IPS DF 4.7 (cell line): ENCODE results near the gene SFMBT2.
"Not testable (repeated sequence)": the region's sequence is repeated elsewhere in the genome, so short reads cannot be mapped to it uniquely, and the experiment has no call there.

Source experiments
- DNase-seq: peaks from one replicate; pipeline ENCODE4 v3.0.0-alpha.2; 2013; ENCODE audit warnings: low spot score; ENCODE audit errors: extremely low read depth

The SFMBT2 gene

DNA sequence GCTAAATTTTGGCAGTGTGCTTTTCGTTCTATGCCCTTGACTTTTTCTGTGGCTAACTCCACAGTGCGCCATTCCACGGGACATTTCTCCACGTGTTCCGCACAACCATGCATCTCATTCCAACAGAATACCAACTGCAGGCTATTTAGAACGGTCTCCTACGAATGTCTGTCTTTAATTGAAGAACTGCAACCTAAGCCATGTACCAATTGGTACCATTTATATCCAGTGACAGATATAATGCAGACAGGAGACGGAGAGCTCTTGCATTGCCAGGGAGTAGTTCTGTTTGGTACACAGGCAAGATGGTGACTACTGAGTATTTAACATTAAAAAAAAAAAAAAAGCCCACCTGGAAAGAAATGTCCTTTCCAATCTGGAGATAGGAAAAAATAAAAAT is 9.1 kb downstream of the SFMBT2 start:
- DNase-seq = no peak

DNA sequence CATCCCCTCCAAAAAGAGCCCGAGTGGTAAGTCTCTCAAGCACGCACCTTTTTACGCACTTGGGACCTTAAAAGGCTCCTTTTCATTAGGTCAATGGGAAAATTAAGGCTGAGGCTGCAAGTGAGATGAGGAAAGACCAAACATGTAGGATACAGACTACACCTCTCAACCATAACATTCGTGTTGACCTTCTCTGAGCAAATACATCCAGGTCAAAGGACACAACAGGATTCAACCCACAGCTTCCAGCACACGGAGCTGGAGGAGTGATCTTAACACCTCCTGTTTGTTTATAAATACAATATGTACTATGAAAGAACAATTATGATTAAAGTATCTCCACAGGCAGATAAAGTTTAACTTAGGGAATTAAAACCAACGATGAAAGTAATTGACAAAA is 9.7 kb downstream of the SFMBT2 start:
- DNase-seq = no peak

DNA sequence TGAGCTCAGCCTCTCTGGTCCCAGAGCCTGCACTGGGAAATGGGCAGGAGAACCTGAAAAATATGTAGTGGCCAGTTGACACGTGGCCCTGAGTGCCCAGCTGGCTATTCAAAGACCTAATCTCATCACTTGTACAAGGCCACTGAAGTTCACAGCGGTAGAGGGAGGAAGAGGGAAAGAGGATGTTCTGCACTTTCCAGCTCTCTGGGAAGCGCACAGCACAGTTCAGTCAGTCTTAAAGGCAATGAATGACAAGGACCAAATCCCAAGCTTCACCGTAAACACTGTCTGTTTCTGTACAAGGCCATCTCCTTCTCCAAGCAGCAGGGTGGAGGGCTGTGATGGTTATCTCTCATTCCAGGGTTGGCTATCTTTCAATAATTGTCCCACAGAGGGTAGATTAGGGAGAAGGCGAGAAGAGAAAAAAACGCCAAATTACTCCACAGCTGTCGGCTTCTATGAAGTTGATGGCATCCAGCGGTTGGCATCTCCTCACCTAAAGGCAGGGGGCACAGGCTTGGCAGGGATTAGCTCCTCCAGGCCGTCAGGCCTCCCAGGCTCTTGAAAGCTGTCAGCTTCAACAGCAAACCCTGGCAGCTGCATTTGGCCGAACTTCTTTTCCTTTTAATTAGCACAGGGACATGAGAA is 10.6 kb downstream of the SFMBT2 start:
- no peak for DNase-seq

DNA sequence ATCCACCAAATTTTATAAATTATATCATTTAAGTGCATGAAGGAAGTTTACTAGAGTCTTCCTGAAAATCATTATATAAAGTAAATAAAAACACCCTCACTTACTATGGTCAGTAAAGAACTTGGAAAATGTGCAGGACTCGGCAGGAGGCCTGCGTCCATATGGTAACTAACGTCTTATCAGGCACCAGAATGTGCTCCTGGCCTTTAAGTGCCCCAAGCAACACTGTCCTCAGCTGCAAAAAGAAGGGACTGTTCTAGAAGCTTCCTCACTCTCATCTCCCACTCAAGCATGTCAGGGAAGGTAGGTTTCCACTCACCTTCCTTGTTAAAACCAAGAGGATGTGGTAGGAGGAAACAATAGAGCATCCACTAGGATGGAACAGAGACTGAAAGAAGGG is 11.3 kb downstream of the SFMBT2 start:
- DNase-seq = no peak

DNA sequence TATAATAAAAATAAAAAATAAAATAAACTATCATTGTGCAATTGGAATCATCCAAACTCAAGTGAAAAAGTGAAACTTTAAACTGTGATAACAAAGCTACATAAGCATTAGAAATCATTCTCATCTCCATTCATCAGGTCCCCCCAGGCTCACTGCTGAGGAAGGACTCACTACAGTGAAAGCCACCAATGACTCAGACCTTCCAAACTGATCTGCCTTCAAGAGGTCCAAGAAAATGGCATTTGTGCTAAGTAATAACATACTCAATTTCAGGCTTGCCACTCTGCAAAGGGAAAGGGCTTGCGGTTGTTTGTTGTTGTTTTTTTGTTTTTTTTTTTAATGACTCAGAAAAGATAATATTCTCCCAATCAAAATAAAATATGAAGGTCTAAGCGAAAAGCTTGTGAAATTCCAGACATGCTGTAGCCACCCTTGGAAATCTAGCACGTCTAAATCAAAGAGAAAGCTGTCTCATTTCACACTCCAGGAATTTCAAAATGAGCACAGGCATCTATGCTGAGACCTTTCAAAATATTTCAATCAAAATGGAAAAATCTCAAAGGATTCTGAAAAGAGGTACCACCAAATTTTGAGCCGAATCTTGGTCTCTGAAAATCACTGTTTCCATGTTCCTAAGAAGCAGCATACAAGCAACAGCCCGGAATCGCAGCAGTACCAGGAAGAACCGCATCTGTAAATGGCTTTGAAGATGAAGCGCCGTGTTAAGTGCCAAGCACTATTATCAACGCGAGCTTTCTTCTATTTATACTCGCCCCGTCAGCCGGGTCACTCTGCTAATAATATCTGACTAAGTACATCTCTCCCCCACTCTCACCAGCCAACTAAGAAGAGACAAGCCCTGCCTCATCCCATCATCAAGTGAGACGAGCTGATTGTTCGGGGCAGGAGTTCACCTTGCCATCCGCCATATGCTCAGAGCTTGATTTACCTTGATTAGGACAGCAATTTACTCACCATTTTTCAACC is 13.5 kb downstream of the SFMBT2 start:
- DNase-seq = no peak

DNA sequence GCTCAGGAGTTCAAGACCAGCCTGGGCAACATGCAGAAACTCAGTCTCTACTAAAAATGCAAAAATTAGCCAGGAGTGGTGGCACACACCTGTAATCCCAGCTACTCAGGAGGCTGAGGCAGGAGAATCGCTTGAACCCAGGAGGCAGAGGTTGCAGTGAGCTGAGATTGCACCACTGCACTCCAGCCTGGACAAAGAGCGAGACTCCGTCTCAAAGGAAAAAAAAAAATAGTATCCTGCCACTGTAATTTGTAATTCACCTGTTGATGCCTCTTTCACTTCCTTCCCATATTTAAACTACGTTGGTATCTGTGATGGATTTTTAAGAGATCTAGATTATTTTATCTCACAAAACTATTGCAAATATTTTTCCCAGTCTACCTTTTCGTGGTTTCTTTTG is 18.5 kb downstream of the SFMBT2 start:
- not testable (repeated sequence) for DNase-seq

DNA sequence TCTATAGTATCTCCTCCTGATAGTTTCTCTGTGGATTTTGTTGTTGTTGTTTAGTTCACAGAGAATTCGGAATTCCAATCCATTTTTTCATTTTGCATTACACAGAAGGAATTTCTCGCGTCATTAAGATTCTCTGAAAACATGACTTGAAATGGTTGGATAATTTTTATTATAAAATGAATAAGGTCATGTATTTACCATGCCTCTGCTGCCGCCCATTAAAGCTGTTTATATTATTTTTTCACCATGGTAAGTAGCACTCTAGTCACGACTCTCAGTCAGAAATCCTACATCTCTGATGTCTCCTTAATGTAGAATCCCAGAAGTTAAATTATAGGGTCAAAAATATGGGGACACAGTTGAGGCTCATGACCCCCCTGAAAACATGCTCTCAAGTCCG is 19.1 kb downstream of the SFMBT2 start:
- DNase-seq = no peak

DNA sequence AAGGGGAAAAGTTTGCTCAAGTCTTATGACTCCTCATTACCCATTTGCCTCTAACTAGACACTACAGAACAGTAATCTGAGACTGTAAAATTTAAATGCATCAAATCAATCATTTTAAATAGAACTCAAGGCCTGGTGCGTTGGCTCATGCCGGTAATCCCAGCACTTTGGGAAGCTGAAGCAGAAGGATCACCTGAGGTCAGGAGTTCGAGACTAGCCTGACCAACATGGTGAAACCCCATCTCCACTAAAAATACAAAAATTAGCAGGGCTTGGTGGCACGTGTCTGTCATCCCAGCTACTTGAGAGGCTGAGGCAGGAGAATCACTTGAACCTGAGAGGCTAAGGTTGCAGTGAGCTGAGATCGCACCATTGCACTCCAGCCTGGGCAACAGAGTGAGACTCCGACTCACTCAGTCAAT is 20.1 kb downstream of the SFMBT2 start:
- DNase-seq = not testable (repeated sequence)

DNA sequence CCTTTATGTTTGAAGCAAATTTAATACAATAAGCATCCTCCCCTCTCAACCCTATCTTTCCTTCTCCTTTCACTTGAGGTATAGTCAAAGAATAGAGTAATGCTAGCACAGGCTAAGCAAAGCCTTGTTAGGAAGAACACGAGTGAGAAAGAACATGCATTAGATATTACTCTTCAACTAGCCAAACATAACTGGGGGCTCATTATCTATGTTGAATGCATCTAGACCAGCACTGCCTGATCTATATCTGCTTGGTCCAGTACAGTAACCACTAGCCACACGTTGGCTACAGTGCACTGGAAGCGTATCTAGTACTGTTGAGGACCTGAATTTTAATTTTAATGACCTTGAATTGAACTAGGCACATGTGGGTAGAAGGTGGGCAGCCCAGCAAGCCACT is 21.0 kb downstream of the SFMBT2 start:
- DNase-seq = no peak

DNA sequence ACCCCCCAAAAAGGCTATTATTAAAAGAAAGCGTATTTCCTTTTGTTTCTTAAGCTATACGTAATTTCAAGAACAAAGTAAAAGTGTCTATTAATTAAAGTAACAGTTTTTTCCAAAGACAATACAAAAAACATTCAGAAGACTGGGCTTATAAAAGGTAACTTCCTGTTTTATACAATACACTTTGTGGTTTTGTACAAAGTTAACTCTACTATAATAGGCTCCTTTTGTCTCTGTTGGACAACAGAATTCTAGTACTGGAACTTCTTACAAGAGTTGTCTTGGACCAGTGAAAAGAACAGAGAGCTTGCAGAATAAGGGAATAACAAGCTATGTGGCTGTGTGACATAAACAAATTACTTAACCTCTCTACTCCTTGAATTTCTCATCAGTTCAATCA is 21.5 kb downstream of the SFMBT2 start:
- DNase-seq = no peak

DNA sequence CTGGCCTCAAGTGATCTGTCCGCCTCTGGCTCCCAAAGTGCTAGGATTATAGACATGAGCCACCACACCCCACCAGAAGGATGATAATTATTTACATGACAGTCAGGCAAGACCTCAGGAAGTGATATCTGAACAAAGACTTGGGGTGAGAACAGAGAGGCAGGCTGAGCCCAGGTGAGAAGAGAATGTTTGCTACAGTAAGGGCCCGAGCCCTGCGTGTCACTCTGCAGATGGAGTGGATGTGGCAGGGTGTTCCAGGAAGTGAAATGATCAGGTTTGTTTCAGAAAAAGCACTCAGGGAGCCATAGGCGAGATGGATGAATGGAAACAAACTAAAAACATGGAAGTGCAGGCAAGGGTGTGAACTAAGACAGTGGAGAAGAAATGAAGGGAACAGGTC is 22.2 kb downstream of the SFMBT2 start:
- no peak for DNase-seq

DNA sequence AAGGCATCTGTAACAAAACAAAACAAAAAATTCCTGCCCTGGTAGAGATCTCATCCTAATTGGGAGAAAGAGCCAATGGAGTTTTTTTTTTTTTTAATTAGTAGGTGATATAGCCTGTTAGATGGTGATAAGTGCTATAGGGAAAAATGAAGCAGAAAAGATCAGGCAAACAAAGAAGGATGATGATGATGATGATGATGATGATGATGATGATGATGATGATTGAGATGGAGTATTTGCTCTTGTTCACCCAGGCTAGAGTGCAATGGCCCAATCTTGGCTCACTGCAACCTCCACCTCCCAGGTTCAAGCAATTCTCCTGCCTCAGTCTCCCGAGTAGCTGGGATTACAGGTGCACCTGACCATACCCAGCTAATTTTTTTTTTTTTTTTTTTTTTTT is 22.7 kb downstream of the SFMBT2 start:
- DNase-seq = not testable (repeated sequence)

DNA sequence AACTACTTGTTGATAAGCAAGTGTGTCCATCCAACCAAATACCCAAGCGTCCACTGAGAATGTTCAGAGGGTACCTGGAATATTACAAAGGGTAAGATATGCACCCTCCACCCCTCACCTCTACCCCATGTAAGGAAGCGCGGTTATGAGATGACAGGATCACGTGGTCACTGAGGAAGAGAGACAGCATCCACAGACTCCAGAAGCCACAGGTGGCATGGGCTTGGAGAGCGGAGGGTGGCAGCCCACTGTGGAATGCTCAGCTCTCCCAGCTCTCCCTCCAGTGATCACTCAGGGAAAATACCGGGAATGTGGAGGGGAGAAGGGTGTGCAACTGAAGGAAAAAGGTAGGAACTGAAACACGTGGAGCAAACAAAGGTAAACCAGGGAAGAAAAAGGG is 25.7 kb downstream of the SFMBT2 start:
- DNase-seq = no peak

DNA sequence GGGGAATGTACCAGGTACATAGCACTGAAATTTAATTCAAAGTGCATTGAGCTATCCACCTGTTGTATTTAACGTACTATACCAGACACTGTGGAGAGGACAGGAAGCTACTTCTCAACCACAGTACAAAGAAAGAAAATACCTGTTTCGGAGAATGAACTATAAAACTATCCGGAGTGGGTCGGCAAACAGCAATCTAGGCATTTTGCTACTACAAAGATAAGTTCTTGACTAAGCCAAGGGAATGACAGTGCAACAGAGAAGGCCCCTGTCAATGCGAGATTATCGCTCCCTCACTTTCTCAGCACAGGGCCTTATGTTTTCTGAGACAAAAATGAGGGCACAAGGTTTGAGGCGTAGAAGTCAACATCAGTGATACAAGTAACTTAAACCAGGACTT is 27.4 kb downstream of the SFMBT2 start:
- no peak for DNase-seq

DNA sequence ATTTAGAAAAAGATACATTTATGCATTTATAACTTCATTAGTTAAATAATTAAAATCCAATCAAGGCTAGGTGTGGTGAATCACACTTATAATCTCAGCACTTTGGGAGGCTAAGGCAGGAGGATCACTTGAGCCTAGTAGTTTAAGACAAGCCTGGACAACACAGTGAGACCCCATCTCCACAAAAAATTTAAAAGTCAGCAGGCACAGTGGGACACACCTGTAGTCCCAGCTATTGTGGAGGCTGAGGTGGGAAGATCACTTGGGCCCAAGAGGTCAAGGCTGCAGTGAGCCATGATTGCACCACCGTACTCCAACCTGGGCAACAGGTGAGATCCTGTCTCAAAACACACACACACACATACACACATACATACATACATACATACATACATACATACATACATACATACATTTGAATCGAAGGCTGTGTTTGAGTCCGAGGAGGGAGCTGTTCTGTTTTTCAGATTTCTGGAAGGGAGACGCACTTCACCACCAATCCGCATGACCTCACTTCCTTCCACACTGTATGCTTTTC is 30.1 kb downstream of the SFMBT2 start:
- no peak for DNase-seq

DNA sequence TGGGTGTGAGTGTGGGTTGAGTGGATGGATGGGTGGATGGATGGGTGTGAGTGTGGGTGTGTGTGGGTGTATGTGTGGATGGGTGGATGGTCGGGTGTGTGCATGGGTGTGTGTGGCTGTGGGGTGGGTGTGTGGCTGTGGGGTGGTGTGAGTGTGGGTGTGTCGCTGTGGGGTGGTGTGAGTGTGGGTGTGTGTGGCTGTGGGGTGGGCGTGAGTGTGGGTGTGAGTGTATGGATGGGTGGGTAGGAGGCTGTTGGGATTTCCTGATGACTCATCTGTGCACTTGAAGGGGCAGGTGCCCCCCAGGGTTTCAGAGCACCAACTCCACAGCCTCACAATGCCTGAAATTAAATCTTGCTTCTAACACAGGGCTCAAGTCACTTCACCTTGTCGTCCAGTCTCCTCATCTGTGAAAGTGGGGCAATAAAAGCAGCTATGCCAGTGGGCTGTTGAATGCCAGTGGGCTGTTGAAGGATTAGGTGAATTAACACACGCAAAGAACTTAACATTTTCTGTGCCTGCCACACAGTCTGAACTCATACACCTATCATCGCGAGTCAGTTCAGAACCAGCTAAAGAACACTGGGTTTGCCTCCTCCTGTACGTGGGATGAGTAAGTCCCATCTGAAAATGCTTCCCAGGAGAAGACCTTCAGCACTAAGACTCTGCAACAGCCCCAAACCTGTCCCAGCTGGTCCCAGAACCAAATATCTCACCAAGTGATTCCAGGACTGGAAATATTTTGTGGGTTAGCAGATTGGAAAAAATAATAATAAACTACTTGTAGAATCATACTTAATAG is 32.0 kb downstream of the SFMBT2 start:
- DNase-seq = no peak

DNA sequence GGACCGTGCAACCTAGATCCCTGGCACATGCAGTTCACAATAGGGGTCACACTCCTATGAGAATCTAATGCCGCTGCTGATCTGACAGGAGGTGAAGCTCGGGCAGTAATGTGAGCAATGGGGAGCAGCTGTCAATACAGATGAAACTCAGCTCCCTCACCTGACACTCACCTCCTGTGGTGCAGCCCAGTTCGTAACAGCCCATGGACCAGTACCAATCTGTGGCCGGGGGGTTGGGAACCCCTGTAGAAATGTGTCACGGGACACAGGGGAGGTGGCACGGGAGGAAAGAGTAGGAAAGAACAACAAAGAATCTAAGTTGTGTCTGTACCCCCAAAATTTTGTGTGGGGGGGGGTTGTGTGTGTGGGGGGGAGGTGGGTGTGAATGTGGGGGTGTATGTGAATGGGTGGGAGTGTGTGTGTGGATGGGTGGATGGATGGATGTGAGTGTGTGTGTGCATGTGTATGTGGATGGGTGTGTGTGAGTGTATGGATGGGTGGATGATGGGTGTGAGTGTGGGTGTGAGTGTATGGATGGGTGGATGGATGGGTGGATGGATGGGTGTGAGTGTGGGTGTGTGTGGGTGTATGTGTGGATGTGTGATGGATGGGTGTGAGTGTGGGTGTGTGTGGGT is 33.1 kb downstream of the SFMBT2 start:
- no peak for DNase-seq

DNA sequence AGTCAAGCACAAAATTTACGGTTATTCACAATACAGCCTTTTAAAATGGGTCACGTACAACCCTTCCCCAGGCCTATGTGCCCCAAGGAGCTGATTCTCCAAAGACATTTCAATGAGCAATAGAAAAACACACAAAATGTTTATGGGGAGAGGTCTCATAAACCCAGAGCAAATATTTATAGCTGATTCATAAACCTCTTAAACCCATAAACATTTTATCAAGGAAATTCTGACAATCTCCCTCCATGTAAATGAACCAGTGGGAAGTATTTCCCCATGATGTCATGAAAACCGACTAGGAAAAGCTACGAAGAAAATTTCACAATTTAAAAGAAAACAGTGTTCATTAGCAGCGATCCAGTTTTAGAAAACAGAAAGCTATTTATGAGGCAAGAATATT is 36.0 kb downstream of the SFMBT2 start:
- no peak for DNase-seq

DNA sequence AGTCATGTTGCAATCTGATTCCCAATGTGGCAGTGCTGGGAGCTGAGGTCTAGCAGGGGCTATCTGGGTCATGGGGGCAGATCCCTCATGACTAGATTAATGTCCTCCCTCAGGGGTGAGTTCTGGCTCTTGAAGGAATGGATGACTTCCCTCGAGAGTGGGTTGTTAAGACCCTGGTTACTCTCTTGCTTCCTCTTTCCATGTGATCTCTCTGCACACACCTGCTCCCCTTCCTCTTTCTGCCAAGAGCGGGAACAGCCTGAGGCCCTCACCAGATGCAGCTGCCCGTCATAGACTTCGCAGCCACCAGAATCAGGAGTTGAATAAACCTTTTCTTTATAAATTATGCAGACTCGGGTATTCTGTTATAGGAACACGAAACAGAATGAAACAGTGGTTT is 37.8 kb downstream of the SFMBT2 start:
- no peak for DNase-seq

DNA sequence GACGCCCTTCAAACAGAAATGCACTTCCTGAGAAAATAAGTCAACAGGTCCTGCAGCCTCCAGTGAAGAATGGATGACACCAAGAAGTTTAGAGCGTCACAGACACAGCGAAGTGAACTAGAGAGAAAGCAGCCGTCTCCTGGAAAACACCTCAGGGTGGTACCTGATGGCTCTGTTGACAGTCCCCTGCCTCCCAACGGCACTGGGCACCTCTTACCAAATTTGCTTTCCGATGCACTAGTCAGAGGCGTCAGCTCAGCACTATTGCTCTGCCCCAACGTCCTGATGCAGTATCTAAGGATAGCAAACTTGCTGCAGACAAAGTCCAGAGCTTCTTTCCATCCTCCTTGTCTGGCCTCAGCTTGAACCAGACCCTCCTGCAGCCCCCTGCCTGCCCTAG is 38.3 kb downstream of the SFMBT2 start:
- DNase-seq = no peak

DNA sequence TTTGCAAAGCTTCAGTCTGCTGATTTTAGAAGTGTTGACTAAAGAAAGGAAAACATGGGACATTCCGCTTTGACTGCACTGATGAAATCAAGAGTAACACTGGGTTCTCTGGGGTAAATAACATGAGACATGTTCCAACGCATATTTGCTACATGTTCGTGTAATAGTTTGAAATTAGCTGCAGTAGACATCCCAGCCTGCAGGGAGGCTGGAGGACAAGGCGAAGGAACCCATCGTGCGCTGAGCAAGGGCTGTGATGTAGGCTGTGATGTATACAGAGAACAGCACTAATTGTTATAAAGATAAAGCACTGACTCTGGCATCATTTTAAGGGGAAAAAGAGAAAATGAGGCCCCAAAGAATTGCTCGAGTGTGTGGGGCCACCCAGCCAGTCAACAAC is 40.3 kb downstream of the SFMBT2 start:
- DNase-seq = no peak
